ENCODE data around the gene SHB.

DNA sequence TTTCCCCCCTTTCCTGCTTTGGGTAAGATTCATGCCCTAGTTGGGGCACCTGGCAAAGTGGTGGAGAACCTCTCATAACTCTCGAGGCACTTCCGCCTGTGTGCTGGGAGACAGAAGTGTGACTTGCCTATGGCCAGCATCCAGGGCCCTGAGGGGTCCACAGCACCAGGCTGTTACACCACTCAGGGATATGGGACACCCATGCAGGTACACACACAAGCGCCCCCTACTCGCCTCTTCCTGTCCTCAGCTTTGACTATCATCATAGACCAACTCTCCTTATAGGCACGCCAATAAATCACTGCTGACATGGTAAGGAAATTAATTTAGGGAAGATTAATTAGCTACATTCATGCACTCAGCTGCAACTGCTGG, 45.4 kb downstream of the SHB start:
- TF ChIP-seq, protein P1, sequence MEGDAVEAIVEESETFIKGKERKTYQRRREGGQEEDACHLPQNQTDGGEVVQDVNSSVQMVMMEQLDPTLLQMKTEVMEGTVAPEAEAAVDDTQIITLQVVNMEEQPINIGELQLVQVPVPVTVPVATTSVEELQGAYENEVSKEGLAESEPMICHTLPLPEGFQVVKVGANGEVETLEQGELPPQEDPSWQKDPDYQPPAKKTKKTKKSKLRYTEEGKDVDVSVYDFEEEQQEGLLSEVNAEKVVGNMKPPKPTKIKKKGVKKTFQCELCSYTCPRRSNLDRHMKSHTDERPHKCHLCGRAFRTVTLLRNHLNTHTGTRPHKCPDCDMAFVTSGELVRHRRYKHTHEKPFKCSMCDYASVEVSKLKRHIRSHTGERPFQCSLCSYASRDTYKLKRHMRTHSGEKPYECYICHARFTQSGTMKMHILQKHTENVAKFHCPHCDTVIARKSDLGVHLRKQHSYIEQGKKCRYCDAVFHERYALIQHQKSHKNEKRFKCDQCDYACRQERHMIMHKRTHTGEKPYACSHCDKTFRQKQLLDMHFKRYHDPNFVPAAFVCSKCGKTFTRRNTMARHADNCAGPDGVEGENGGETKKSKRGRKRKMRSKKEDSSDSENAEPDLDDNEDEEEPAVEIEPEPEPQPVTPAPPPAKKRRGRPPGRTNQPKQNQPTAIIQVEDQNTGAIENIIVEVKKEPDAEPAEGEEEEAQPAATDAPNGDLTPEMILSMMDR (IDR thresholded peaks at IDR 0.05), result no peak
- TF ChIP-seq POLR2AphosphoS5 (IDR thresholded peaks at IDR 0.05; ENCODE audit: insufficient read depth in 1 of 2, low read depth in 1 of 2) (no peak), POLR2A (IDR thresholded peaks at IDR 0.05) (no peak)
